Transverse colon (tissue), 4 donors: ENCODE measurements around the gene MEGF11. TPM values are rescaled to one million over a fixed set of nuclear protein-coding genes. Genes with fewer than 3 reads are reported as not detected.

Experiments used
- DNase-seq: peaks from one replicate; pipeline ENCODE4 v3.0.0-alpha.2; 2019
- H3K27ac ChIP-seq, 4 donors: fragments of 200-600 bp; sonication (generic); 2 replicates each; pipeline ENCODE4 v1.5.1; 2016 to 2018; ENCODE audit warnings: inconsistent platforms in 4 of 4
- H3K27me3 ChIP-seq: fragments of 200-600 bp; sonication (generic); 2 replicates; pipeline ENCODE4 v1.5.1; 2017; ENCODE audit warnings: inconsistent platforms
- H3K36me3 ChIP-seq, 4 donors: fragments of 200-600 bp; sonication (generic); 2 replicates each; pipeline ENCODE4 v1.5.1; 2017 to 2019; ENCODE audit warnings: inconsistent platforms in 4 of 4
- H3K4me1 ChIP-seq, 4 donors: fragments of 200-600 bp; sonication (generic); 2 replicates each; pipeline ENCODE4 v1.5.1; 2017 to 2020; ENCODE audit warnings: inconsistent platforms in 4 of 4
- H3K4me3 ChIP-seq, 4 donors: fragments of 200-600 bp; sonication (generic); 1 replicate in 1 of 4; 2 replicates in 3 of 4; pipeline versions ENCODE4 v1.5.1 to v1.6.1; 2017 to 2019; ENCODE audit warnings: inconsistent platforms in 4 of 4
- H3K9me3 ChIP-seq, 2 donors: fragments of 200-600 bp; sonication (generic); 2 replicates each; pipeline ENCODE4 v1.5.1; 2017 to 2019; ENCODE audit warnings: inconsistent platforms in 2 of 2
- CTCF ChIP-seq, 5 experiments: fragments of 200-600 bp in 3 of 5; fragments of 450-650 bp in 2 of 5; sonication (generic) in 3 of 5; IDR thresholded peaks; 1 replicate in 2 of 5; 2 replicates in 3 of 5; pipeline ENCODE4 v1.5.1; 2016 to 2017; ENCODE audit warnings: antibody characterized with exemption in 5 of 5, inconsistent platforms in 3 of 5, mild to moderate bottlenecking in 2 of 5, moderate library complexity in 1 of 5
- EP300 ChIP-seq: sonication (generic); formaldehyde crosslinking; IDR thresholded peaks from one replicate; pipeline ENCODE4 v1.6.1; 2017; ENCODE audit warnings: antibody characterized with exemption, low read depth
- POLR2A ChIP-seq: fragments of 450-650 bp; IDR thresholded peaks from one replicate; pipeline ENCODE4 v1.6.1; 2016; ENCODE audit warnings: antibody characterized with exemption, mild to moderate bottlenecking, moderate library complexity
- POLR2AphosphoS5 ChIP-seq, 3 donors: sonication (generic); formaldehyde crosslinking; IDR thresholded peaks; one replicate each; pipeline ENCODE4 v1.6.1; 2016; ENCODE audit warnings: antibody characterized with exemption in 3 of 3
- WGBS, 2 donors: methylation state at CpG; one replicate each; pipeline ENCODE4 v1.1.5; 2018; ENCODE audit warnings: low coverage in 1 of 2; 5-methylcytosine and 5-hydroxymethylcytosine counted together
- in situ Hi-C, 4 donors: fragments of 200-750 bp; cut with MboI; loops; one replicate each; pipeline versions ENCODE4 v1.15.0 to v1.15.1; 2017; ENCODE audit warnings: low sequenced_read_pairs in 3 of 4, low pct_ligation_motif_present in 1 of 4, low pct_unique_long_range_greater_than_20kb in 1 of 4
- intact Hi-C: fragments of 100-400 bp; cut with DNase I; formaldehyde crosslinking; loops from one replicate; pipeline ENCODE4 v1.15.1; 2023; ENCODE audit warnings: low total_unique reads
- total RNA-seq, 4 donors: library from RNA; depleted of rRNA; stranded (reverse); fragments of >200 nt; gene quantifications; one replicate each; pipeline ENCODE4 v1.1.0, GENCODE V29; 2016

Gene MEGF11
- total RNA-seq, 4 donors from 2014 or later = 0.16 TPM; not detected in 3

- TF ChIP-seq POLR2A (no peak), EP300 (no peak), POLR2AphosphoS5 (IDR thresholded peaks at IDR 0.05) (no peak), CTCF (IDR thresholded peaks at IDR 0.05) (no peak)
- in situ Hi-C loops = loop anchor here in 3 of 4 donors (25.0 kb wide), 1 partner anchor 194 kb away; no protein-coding TSS in a partner anchor
- intact Hi-C loops = no loop called here
- 60% methylated on average over 5 of the region's 7 CpGs; no CpG with 5 or more reads in 1 of the 2 donors for WGBS, 2 donors
- Histone ChIP-seq H3K4me1 (no peaks in the 10 kb centered on the region), H3K27ac (no peak overlapping the region), H3K4me3 (no peak overlapping the region), H3K27me3 (peaks cover 19% of the 10 kb centered on the region), H3K36me3 (no peaks in the 10 kb centered on the region), H3K9me3 (no peaks in the 10 kb centered on the region)
- DNase-seq = no peak
These were observed 259.8 kb downstream of the MEGF11 start for GRCh38 chr15:65993762-65994161.

GRCh38 chr15:65993236-65993635 lies 260.3 kb downstream of the MEGF11 start:
- Histone ChIP-seq H3K4me3 (no peak overlapping the region), H3K9me3 (no peaks in the 10 kb centered on the region), H3K36me3 (no peaks in the 10 kb centered on the region), H3K27ac (no peak overlapping the region), H3K4me1 (no peaks in the 10 kb centered on the region), H3K27me3 (peaks cover 20% of the 10 kb centered on the region)
- WGBS, 2 donors = 56 to 80% methylated on average over 2 to 5 of the region's 5 CpGs
- in situ Hi-C loops (loop anchor here in 3 of 4 donors (25.0 kb wide), 1 partner anchor 194 kb away; no protein-coding TSS in a partner anchor), intact Hi-C loops (no loop called here)
- no peak for DNase-seq
- no peak for TF ChIP-seq CTCF (IDR thresholded peaks at IDR 0.05)
- TF ChIP-seq POLR2AphosphoS5 (IDR thresholded peaks at IDR 0.05) = no peak
- TF ChIP-seq POLR2A = no peak
- no peak for TF ChIP-seq EP300

GRCh38 chr15:65991721-65992483 lies 261.6 kb downstream of the MEGF11 start:
- TF ChIP-seq POLR2A = no peak
- no peak for TF ChIP-seq POLR2AphosphoS5 (IDR thresholded peaks at IDR 0.05)
- TF ChIP-seq CTCF (IDR thresholded peaks at IDR 0.05) = no peak
- no peak for TF ChIP-seq EP300
- DNase-seq = no peak
- Histone ChIP-seq H3K9me3 (no peaks in the 10 kb centered on the region), H3K36me3 (no peaks in the 10 kb centered on the region), H3K4me1 (no peaks in the 10 kb centered on the region), H3K27ac (no peak overlapping the region), H3K27me3 (peaks cover 22% of the 10 kb centered on the region), H3K4me3 (no peak overlapping the region)
- intact Hi-C loops (no loop called here), in situ Hi-C loops (loop anchor here in 3 of 4 donors (25.0 kb wide), 1 partner anchor 195 kb away; no protein-coding TSS in a partner anchor)
- WGBS, 2 donors = 66 to 100% methylated on average over 1 to 10 of the region's 10 CpGs

GRCh38 chr15:65990298-65990981 lies 263.1 kb downstream of the MEGF11 start:
- no peak for TF ChIP-seq CTCF (IDR thresholded peaks at IDR 0.05)
- no peak for TF ChIP-seq EP300
- no peak for TF ChIP-seq POLR2AphosphoS5 (IDR thresholded peaks at IDR 0.05)
- TF ChIP-seq POLR2A = no peak
- H3K4me3 ChIP-seq = no peak overlapping the region

More at GRCh38 chr15:65990298-65990981, 263.1 kb downstream of the MEGF11 start:
- 76 to 78% methylated on average over 2 to 5 of the region's 5 CpGs for WGBS, 2 donors
- in situ Hi-C loops (loop anchor here in 3 of 4 donors (25.0 kb wide), 1 partner anchor 197 kb away; no protein-coding TSS in a partner anchor), intact Hi-C loops (no loop called here)
- H3K36me3 ChIP-seq = no peaks in the 10 kb centered on the region
- peaks cover 32% of the 10 kb centered on the region for H3K27me3 ChIP-seq
- H3K9me3 ChIP-seq = no peaks in the 10 kb centered on the region
- no peak for DNase-seq
- H3K4me1 ChIP-seq = no peaks in the 10 kb centered on the region
- no peak overlapping the region for H3K27ac ChIP-seq
